HG03159 (cell line): Measurements from ENCODE around the gene ZNF366.

Experiments
- ATAC-seq: cut with Tn5 transposase; IDR thresholded peaks from one replicate; pipeline ENCODE4 v1.9.1; 2021; ENCODE audit warnings: mild to moderate bottlenecking, moderate library complexity; ENCODE audit not compliant: unreplicated experiment

Gene ZNF366

GRCh38 chr5:72507231-72507906 lies at the start of gene ZNF366:
Gene ZNF366, minus strand, starts transcription at chr5:72507410. Its CDS starts 45,914 bp downstream, at chr5:72461496.
- no peak for ATAC-seq

GRCh38 chr5:72556351-72557166 lies 49.3 kb upstream of the ZNF366 start:
- peak; percentile 73 for ATAC-seq

- no peak for ATAC-seq
Measured at GRCh38 chr5:72555871-72556270, 48.7 kb upstream of the ZNF366 start.

- no peak for ATAC-seq
Measured at GRCh38 chr5:72554897-72555296, 47.7 kb upstream of the ZNF366 start.

GRCh38 chr5:72552041-72552557 lies 44.9 kb upstream of the ZNF366 start:
- no peak for ATAC-seq

GRCh38 chr5:72550595-72550994 lies 43.4 kb upstream of the ZNF366 start:
- no peak for ATAC-seq

- ATAC-seq, result no peak
Measured at GRCh38 chr5:72543811-72544210, 36.6 kb upstream of the ZNF366 start.

- no peak for ATAC-seq
Measured at GRCh38 chr5:72543365-72543764, 36.2 kb upstream of the ZNF366 start.

GRCh38 chr5:72542695-72543094 lies 35.5 kb upstream of the ZNF366 start:
- ATAC-seq, result no peak

- ATAC-seq, result no peak
Measured at GRCh38 chr5:72541501-72542225, 34.5 kb upstream of the ZNF366 start.

- no peak for ATAC-seq
Measured at GRCh38 chr5:72540759-72541438, 33.7 kb upstream of the ZNF366 start.

GRCh38 chr5:72539726-72540125 lies 32.5 kb upstream of the ZNF366 start:
- ATAC-seq, result no peak

- no peak for ATAC-seq
Measured at GRCh38 chr5:72539038-72539437, 31.8 kb upstream of the ZNF366 start.

- no peak for ATAC-seq
Measured at GRCh38 chr5:72537166-72537565, 30.0 kb upstream of the ZNF366 start.

GRCh38 chr5:72531496-72532190 lies 24.4 kb upstream of the ZNF366 start:
- ATAC-seq, result no peak

GRCh38 chr5:72530196-72530595 lies 23.0 kb upstream of the ZNF366 start:
- ATAC-seq, result no peak

- no peak for ATAC-seq
Measured at GRCh38 chr5:72529383-72529782, 22.2 kb upstream of the ZNF366 start.

- ATAC-seq, result no peak
Measured at GRCh38 chr5:72525816-72526215, 18.6 kb upstream of the ZNF366 start.

GRCh38 chr5:72523960-72524582 lies 16.9 kb upstream of the ZNF366 start:
- no peak for ATAC-seq

GRCh38 chr5:72522607-72523006 lies 15.4 kb upstream of the ZNF366 start:
- ATAC-seq, result no peak
